Activated T-cell treated with anti-CD3 and anti-CD28 coated beads, Interleukin-2, amount 50 U/mL, for 24 hours (primary cell): ENCODE measurements around the gene RAD21L1.
A peak's percentile ranks its signal among the peaks of the same experiment; 100 is the strongest.
"Not testable (repeated sequence)": the region's sequence is repeated elsewhere in the genome, so short reads cannot be mapped to it uniquely, and the experiment has no call there.

Experiments used
- DNase-seq: peaks from one replicate; pipeline ENCODE4 v3.0.0-alpha.2; 2020
- H3K27ac Mint-ChIP-seq: 2 replicates; pipeline ENCODE4 v1.8.0; 2020; ENCODE audit warnings: mild to moderate bottlenecking, mixed read lengths
- H3K27me3 Mint-ChIP-seq: 2 replicates; pipeline ENCODE4 v1.8.0; 2020; ENCODE audit warnings: mixed read lengths
- H3K36me3 Mint-ChIP-seq: 2 replicates; pipeline ENCODE4 v1.8.0; 2020; ENCODE audit warnings: low read depth, mixed read lengths
- H3K4me1 Mint-ChIP-seq: 2 replicates; pipeline ENCODE4 v1.8.0; 2020; ENCODE audit warnings: low read depth, mixed read lengths
- H3K4me3 Mint-ChIP-seq: 2 replicates; pipeline ENCODE4 v1.8.0; 2020; ENCODE audit warnings: mild to moderate bottlenecking, moderate library complexity, mixed read lengths
- H3K9me3 Mint-ChIP-seq: 2 replicates; pipeline ENCODE4 v1.8.0; 2020; ENCODE audit warnings: mixed read lengths

Gene RAD21L1

DNA sequence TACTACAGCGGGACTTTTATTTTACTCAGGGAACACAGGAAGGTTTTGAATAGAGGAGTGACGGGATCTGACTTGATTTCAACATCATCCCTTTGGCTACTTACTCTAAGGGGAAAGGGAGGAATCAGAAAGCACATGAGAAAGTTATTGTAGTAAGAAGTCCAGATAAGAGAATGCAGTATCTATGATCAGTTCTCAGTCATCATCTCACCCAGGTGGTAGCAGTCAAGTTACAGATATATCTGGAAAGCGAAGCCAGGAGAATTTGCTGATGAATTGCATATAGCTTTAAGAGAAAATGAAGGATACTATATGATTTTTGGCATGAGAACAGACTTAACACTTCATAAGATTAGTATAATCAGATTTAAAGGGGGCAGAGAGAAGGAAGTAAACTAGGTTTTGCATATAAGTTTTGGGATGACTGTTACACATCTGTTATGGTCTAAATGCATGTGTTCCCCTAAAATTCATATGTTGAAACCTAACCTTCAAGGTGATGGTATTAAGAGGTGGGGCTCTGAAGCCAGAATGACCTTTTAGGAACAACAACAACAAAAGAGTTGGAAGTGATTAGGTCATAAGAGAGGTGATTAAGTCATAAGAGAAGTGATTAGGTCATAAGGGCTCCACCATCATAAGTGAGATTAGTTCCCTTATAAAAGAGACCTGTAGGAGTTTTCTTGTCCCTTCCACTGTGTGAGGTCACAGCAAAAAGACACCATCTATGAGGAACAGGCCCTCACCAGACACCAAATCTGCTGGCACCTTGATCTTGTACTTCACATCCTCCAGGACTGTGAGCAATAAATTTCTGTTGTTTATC lies 6.7 kb downstream of the RAD21L1 start:
- H3K27ac Mint-ChIP-seq: no peak overlapping the region
- H3K9me3 Mint-ChIP-seq: no peaks in the 10 kb centered on the region
- H3K27me3 Mint-ChIP-seq: peaks cover 14% of the 10 kb centered on the region
- no peak for DNase-seq
- H3K4me3 Mint-ChIP-seq: no peak overlapping the region
- no peaks in the 10 kb centered on the region for H3K36me3 Mint-ChIP-seq
- H3K4me1 Mint-ChIP-seq: peaks cover under 1% of the 10 kb centered on the region

DNA sequence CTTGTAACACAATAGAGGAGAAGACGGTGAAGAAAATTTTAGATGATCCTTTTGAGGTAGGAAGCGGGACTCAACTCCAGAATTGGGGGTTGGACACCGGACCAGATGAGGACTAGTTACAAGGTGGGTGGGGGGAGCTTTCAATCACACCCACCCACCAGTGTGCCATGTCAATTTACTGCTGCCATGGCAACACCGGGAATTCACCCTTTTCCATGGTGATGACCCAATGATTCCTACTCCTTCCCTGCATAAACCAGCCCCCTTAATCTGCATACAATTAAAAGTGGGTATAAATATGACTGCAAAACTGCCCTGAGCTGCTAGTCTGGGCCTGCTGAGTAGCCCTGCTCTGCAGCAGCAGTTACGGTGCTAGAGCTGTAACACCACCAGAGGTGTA lies 14.7 kb downstream of the RAD21L1 start:
- no peak overlapping the region for H3K4me3 Mint-ChIP-seq
- H3K27me3 Mint-ChIP-seq: peaks cover 12% of the 10 kb centered on the region
- H3K4me1 Mint-ChIP-seq: no peaks in the 10 kb centered on the region
- no peak for DNase-seq
- no peaks in the 10 kb centered on the region for H3K9me3 Mint-ChIP-seq
- H3K27ac Mint-ChIP-seq: no peak overlapping the region
- H3K36me3 Mint-ChIP-seq: no peaks in the 10 kb centered on the region

- no peak overlapping the region for H3K4me3 Mint-ChIP-seq
Observed at GRCh38 chr20:1241456-1241855, 15.6 kb downstream of the RAD21L1 start.

DNA sequence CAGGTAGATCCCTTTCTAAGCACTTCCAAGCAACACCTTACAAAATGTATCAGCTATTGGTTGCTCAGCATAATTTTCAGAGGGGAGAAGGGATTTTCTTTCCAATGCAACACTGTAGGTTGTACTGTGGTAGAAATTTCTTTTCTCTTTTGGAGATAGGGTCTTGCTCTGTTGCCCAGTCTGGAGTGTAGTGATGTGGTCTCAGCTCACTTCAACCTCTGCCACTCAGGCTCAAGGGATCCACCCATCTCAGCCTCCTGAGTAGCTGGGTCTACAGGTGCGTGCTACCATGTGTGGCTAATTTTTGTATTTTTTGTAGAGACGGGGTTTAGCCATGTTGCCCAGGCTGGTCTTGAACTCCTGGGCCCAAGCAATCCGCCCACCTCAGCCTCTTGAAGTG lies 16.3 kb downstream of the RAD21L1 start:
- Mint-ChIP-seq H3K9me3 (no peaks in the 10 kb centered on the region), H3K4me1 (no peaks in the 10 kb centered on the region), H3K4me3 (no peak overlapping the region), H3K27ac (no peak overlapping the region), H3K27me3 (peaks cover 12% of the 10 kb centered on the region), H3K36me3 (no peaks in the 10 kb centered on the region)
- DNase-seq: no peak

More at GRCh38 chr20:1241456-1241855, 15.6 kb downstream of the RAD21L1 start:
- Mint-ChIP-seq H3K36me3 (no peaks in the 10 kb centered on the region), H3K9me3 (no peaks in the 10 kb centered on the region), H3K4me1 (no peaks in the 10 kb centered on the region), H3K27me3 (peaks cover 12% of the 10 kb centered on the region), H3K27ac (no peak overlapping the region)
- DNase-seq: no peak

- H3K36me3 Mint-ChIP-seq: no peaks in the 10 kb centered on the region
- H3K27ac Mint-ChIP-seq: no peak overlapping the region
- no peak overlapping the region for H3K4me3 Mint-ChIP-seq
- no peak for DNase-seq
- H3K4me1 Mint-ChIP-seq: peaks cover under 1% of the 10 kb centered on the region
- H3K27me3 Mint-ChIP-seq: peaks cover 12% of the 10 kb centered on the region
- no peaks in the 10 kb centered on the region for H3K9me3 Mint-ChIP-seq
Observed at GRCh38 chr20:1242530-1242929, 16.7 kb downstream of the RAD21L1 start.

DNA sequence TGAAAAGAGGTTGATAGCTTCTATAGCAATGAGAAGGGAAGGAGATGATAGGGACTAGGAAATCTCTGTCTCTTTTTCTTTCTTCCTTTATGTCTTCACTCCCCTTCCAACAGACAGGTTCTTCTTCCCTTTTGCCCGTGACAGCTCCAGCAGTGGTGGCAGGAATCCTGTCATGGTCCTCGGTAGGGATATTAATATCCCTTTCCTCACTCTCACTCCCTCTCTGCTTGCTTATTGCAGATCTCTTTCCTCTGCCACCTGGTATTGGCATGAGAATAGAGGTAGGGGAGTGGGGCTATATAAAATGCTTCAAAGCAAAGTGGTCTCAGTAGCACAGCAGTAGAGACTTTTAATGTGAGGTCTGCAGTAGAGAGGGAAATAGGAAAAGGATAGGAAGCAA lies 19.7 kb downstream of the RAD21L1 start:
- Mint-ChIP-seq H3K4me3 (no peak overlapping the region), H3K27ac (no peak overlapping the region), H3K9me3 (no peaks in the 10 kb centered on the region), H3K4me1 (peaks cover 3% of the 10 kb centered on the region), H3K27me3 (peaks cover 8% of the 10 kb centered on the region), H3K36me3 (no peaks in the 10 kb centered on the region)
- DNase-seq: no peak

DNA sequence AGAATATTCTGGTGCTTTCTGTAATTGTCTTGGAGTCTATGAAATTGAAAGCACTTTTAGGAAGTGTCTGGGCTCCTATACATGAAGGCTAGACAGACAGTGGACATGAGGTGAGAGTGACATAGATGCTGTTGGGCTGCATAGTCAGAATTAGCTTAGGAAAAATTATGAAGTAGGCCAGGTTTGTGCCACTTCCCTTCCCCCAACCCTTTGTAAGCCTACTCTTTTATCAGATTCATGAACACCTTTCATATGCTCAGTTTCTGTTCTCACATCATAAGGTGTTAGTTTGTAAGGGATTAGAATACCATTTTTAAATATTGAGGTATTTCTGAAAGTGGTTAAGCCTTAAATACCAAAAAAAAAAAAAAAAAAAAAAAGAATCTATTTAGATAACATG lies 21.8 kb downstream of the RAD21L1 start:
- H3K9me3 Mint-ChIP-seq: no peaks in the 10 kb centered on the region
- peaks cover 9% of the 10 kb centered on the region for H3K4me1 Mint-ChIP-seq
- DNase-seq: no peak
- H3K27me3 Mint-ChIP-seq: no peaks in the 10 kb centered on the region
- H3K36me3 Mint-ChIP-seq: no peaks in the 10 kb centered on the region
- H3K4me3 Mint-ChIP-seq: no peak overlapping the region
- no peak overlapping the region for H3K27ac Mint-ChIP-seq

GRCh38 chr20:1250282-1250681 lies 24.4 kb downstream of the RAD21L1 start:
- H3K27ac Mint-ChIP-seq, H3K9me3 Mint-ChIP-seq, H3K27me3 Mint-ChIP-seq, H3K4me3 Mint-ChIP-seq, H3K4me1 Mint-ChIP-seq, H3K36me3 Mint-ChIP-seq, DNase-seq: not testable (repeated sequence)

- Mint-ChIP-seq H3K27me3 (peaks cover 9% of the 10 kb centered on the region), H3K4me3 (no peak overlapping the region), H3K36me3 (no peaks in the 10 kb centered on the region), H3K4me1 (peaks cover 12% of the 10 kb centered on the region), H3K27ac (no peak overlapping the region), H3K9me3 (no peaks in the 10 kb centered on the region)
- DNase-seq: no peak
Observed at GRCh38 chr20:1252416-1252815, 26.6 kb downstream of the RAD21L1 start.

DNA sequence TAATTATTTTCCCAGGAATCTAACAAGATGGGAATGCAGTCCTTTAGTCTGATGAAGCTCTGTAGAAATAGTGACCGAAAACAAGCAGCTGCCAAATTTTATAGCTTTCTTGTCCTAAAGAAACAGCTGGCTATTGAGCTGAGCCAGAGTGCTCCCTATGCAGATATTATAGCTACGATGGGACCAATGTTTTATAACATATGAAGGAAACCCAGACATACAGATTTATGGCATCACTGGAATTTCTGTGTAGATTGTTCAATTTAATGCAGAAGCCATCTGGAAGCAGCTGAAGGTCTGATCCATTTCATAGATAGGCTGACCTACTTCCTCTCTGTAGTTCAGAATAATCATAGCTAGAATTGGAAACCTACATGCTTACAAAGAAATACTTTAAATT lies 28.4 kb downstream of the RAD21L1 start:
- Mint-ChIP-seq H3K27ac (no peak overlapping the region), H3K27me3 (peaks cover 10% of the 10 kb centered on the region), H3K4me3 (no peak overlapping the region), H3K36me3 (no peaks in the 10 kb centered on the region), H3K9me3 (no peaks in the 10 kb centered on the region), H3K4me1 (peaks cover 9% of the 10 kb centered on the region)
- DNase-seq: no peak

GRCh38 chr20:1255675-1256074 lies 29.8 kb downstream of the RAD21L1 start:
- H3K4me1 Mint-ChIP-seq: peaks cover 9% of the 10 kb centered on the region
- DNase-seq: no peak
- no peaks in the 10 kb centered on the region for H3K36me3 Mint-ChIP-seq
- no peak overlapping the region for H3K4me3 Mint-ChIP-seq
- H3K9me3 Mint-ChIP-seq: no peaks in the 10 kb centered on the region
- H3K27ac Mint-ChIP-seq: no peak overlapping the region
- H3K27me3 Mint-ChIP-seq: peaks cover 10% of the 10 kb centered on the region

DNA sequence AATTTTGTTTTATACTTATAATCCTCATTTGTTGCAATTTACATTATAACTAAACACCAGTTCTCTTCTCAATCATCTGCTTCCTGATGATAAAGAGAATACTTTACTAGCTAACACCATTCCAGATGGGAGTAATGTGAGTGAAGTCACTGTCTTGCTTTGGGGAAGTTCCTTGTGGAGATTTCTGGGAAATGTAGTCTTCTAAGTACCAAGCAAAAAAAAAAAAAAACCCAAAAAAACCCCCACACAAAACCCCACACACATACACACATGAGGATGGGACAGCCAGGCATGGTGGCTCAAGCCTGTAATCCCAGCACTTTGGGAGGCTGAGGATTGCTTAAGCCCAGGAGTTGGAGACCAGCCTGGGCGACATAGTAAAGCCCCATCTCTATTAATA lies 38.0 kb downstream of the RAD21L1 start:
- no peak overlapping the region for H3K27ac Mint-ChIP-seq
- H3K4me3 Mint-ChIP-seq: no peak overlapping the region
- peaks cover 48% of the 10 kb centered on the region for H3K4me1 Mint-ChIP-seq
- no peaks in the 10 kb centered on the region for H3K9me3 Mint-ChIP-seq
- DNase-seq: no peak
- H3K27me3 Mint-ChIP-seq: peaks cover 2% of the 10 kb centered on the region
- peaks cover 2% of the 10 kb centered on the region for H3K36me3 Mint-ChIP-seq

DNA sequence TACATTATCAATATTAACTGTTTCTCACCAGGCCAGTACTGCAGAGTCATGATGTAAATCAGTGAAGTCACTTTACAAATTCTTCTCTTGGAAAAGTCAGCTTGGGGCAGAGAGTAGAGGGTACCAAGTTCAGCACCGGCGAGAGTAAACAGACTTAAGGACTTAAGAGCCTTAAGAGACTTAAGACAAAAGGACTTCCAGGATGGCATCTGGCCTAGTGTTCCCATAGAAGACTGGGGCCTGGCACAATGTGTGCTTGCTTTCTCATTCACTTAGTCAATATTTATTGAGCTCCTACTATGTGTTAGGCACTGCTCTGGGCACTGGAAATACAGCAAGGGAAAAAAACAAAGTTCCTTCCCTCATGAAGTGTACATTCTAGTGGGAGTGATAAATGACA lies 38.9 kb downstream of the RAD21L1 start:
- H3K27me3 Mint-ChIP-seq: peaks cover 2% of the 10 kb centered on the region
- DNase-seq: no peak
- H3K4me1 Mint-ChIP-seq: peaks cover 51% of the 10 kb centered on the region
- peak overlapping the region; percentile 80 for H3K4me3 Mint-ChIP-seq
- peak overlapping the region; percentile 53 for H3K27ac Mint-ChIP-seq
- H3K36me3 Mint-ChIP-seq: peaks cover 2% of the 10 kb centered on the region
- H3K9me3 Mint-ChIP-seq: no peaks in the 10 kb centered on the region

- DNase-seq: no peak
- Mint-ChIP-seq H3K4me1 (peaks cover 53% of the 10 kb centered on the region), H3K36me3 (peaks cover 2% of the 10 kb centered on the region), H3K27ac (peak overlapping the region; percentile 84), H3K9me3 (no peaks in the 10 kb centered on the region), H3K4me3 (peak overlapping the region; percentile 80), H3K27me3 (peaks cover 2% of the 10 kb centered on the region)
Observed at GRCh38 chr20:1265226-1265915, 39.5 kb downstream of the RAD21L1 start.

GRCh38 chr20:1265916-1266166 lies 40.0 kb downstream of the RAD21L1 start:
- no peaks in the 10 kb centered on the region for H3K9me3 Mint-ChIP-seq
- peaks cover 53% of the 10 kb centered on the region for H3K4me1 Mint-ChIP-seq

More at GRCh38 chr20:1265916-1266166, 40.0 kb downstream of the RAD21L1 start:
- H3K27me3 Mint-ChIP-seq: peaks cover 2% of the 10 kb centered on the region
- peak overlapping the region; percentile 80 for H3K4me3 Mint-ChIP-seq
- peaks cover 2% of the 10 kb centered on the region for H3K36me3 Mint-ChIP-seq
- no peak for DNase-seq
- H3K27ac Mint-ChIP-seq: peak overlapping the region; percentile 84
